HG02678 (cell line): ENCODE measurements around the gene FXYD7.
"Not testable (repeated sequence)": the region's sequence is repeated elsewhere in the genome, so short reads cannot be mapped to it uniquely, and the experiment has no call there.

ENCODE experiments used
- ATAC-seq: cut with Tn5 transposase; IDR thresholded peaks from one replicate; pipeline ENCODE4 v1.9.1; 2021; ENCODE audit warnings: mild to moderate bottlenecking, moderate library complexity; ENCODE audit not compliant: unreplicated experiment

Gene FXYD7

DNA sequence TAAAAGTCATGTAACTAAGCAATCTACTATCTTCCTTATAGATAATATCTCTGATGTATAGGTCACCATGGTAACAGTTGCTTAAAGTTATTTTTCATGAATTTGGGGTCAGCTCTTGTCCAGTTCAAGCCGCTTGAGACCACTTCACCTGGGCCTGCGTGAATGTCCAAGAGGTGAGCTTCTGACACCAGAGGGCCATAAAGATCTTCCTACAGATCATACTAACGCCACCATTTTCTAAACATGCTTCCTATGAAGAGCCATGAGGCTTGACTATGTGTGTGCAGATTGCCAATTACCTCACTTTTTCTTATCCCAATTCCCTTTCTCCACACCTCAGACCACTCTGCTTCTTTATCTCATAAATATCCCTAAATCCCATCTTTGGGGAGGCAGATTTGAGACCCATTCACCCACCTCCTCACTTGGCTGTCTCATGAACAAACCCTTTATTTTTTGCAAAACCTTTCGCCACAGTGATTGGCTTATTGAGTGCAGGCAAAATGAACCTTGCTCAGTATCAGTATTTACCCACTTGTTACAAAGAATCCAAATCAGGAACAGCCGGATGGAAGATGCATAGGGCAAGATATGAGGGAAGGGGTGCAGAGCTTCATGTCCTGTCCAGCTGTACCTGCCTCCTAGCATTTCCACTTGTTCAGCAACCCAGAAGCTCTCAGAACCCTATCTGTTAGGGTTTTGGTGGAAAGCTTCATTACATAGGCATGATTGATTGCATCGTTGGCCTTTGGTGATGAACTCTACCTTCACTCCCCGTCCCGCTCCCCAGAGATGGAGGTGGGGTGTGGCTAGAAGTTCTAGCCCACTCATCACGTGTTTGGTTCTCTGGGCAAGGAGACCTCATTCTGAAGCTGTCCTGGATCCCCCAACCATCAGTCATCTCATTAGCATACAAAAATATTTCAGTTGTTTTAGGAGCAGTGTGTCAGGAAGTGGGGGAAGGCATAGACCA lies 51.2 kb downstream of the FXYD7 start:
- no peak for ATAC-seq

GRCh38 chr19:35195830-35196229 lies 52.8 kb downstream of the FXYD7 start:
- no peak for ATAC-seq

- not testable (repeated sequence) for ATAC-seq
These were observed 53.8 kb downstream of the FXYD7 start for GRCh38 chr19:35196861-35197260.

- no peak for ATAC-seq
These were observed 56.4 kb downstream of the FXYD7 start for GRCh38 chr19:35199481-35199880.

GRCh38 chr19:35202722-35203688 lies 60.0 kb downstream of the FXYD7 start:
- no peak for ATAC-seq
